Kidney epithelial cell (primary cell): Measurements from ENCODE around the gene DNAAF2. TPM values are rescaled to one million over a fixed set of nuclear protein-coding genes. Genes with fewer than 3 reads are reported as not detected.

Experiments used
- DNase-seq: peaks from one replicate; pipeline ENCODE4 v3.0.0-alpha.2; 2010; ENCODE audit warnings: low read depth
- H3K27me3 ChIP-seq: 2 replicates; pipeline ENCODE4 v1.6.0; 2011; ENCODE audit warnings: low read length; ENCODE audit not compliant: control insufficient read depth, insufficient read depth
- H3K36me3 ChIP-seq: 2 replicates; pipeline ENCODE4 v1.5.1; 2011; ENCODE audit warnings: low read length; ENCODE audit not compliant: control insufficient read depth, insufficient read depth
- H3K4me3 ChIP-seq: 2 replicates; pipeline ENCODE4 v1.5.1; 2011; ENCODE audit warnings: low read depth, mild to moderate bottlenecking, control low read depth, low read length
- total RNA-seq: library from RNA; depleted of rRNA; stranded (reverse); fragments of >200 nt; gene quantifications from 2 replicates; pipeline ENCODE4 v1.2.3, GENCODE V29; 2015
- TF ChIP-seq, protein P1 (sequence below): IDR thresholded peaks from 2 replicates; pipeline ENCODE4 v1.5.1; 2011; ENCODE audit warnings: mild to moderate bottlenecking, moderate library complexity, low read length, control low read depth, inconsistent platforms; ENCODE audit not compliant: insufficient read depth, poor library complexity, severe bottlenecking

Gene DNAAF2
- total RNA-seq, 1 donor from 2014 or later = 23.8 TPM

DNA sequence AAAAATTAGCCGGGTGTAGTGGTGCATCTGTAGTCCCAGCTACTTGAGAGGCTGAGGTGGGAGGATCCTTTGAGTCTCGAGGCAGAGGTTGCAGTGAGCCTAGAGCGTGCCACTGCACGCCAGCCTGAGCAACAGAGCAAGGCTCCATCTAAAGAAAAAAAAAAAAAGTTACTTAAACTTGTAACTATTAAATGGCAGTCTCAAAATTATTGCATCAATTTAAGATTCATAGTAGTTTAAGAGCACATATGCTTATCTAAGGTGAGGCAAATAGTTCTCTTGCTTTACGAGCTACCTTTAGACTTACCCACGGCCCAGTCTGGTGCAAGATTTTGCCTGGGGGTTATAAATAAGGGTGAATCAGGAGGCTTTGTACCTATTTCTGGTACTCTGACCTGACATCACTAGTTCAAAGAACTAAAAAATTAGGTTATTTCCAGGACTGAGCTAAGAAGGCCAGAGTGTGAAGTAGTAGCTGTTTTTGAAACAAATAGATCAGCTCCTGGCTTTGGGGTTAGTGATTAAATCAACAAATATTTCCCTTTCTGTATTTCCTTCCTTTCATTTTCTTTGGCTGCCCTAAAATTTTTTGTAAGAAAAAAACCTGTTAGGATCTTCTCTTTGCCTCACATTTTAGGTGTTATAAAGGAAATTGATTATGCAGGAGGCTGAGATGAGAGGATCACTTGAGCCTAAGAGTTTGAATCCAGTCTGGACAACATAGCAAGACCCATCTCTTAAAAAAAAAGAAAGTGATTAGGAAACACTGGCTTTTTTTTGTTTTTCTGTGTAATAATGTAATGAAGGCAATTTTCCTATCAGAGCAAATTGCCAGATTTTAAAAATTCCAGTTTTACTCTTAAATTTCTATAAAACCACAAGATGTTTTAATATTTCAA is 10.9 kb downstream of the DNAAF2 start:
- TF ChIP-seq, protein P1, sequence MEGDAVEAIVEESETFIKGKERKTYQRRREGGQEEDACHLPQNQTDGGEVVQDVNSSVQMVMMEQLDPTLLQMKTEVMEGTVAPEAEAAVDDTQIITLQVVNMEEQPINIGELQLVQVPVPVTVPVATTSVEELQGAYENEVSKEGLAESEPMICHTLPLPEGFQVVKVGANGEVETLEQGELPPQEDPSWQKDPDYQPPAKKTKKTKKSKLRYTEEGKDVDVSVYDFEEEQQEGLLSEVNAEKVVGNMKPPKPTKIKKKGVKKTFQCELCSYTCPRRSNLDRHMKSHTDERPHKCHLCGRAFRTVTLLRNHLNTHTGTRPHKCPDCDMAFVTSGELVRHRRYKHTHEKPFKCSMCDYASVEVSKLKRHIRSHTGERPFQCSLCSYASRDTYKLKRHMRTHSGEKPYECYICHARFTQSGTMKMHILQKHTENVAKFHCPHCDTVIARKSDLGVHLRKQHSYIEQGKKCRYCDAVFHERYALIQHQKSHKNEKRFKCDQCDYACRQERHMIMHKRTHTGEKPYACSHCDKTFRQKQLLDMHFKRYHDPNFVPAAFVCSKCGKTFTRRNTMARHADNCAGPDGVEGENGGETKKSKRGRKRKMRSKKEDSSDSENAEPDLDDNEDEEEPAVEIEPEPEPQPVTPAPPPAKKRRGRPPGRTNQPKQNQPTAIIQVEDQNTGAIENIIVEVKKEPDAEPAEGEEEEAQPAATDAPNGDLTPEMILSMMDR = no peak
- DNase-seq = no peak
- H3K36me3 ChIP-seq = no peaks in the 10 kb centered on the region
- no peak overlapping the region for H3K4me3 ChIP-seq
- no peaks in the 10 kb centered on the region for H3K27me3 ChIP-seq

- TF ChIP-seq, protein P1 = no peak
- H3K36me3 ChIP-seq = no peaks in the 10 kb centered on the region
- no peak overlapping the region for H3K4me3 ChIP-seq
- no peak for DNase-seq
- no peaks in the 10 kb centered on the region for H3K27me3 ChIP-seq
These were observed 11.7 kb downstream of the DNAAF2 start for GRCh38 chr14:49623387-49623786.

- TF ChIP-seq, protein P1 = no peak
- Histone ChIP-seq H3K27me3 (no peaks in the 10 kb centered on the region), H3K36me3 (no peaks in the 10 kb centered on the region), H3K4me3 (peak overlapping the region; percentile 93)
- DNase-seq = no peak
These were observed 12.9 kb downstream of the DNAAF2 start for GRCh38 chr14:49622022-49622607.

- no peak for DNase-seq
- Histone ChIP-seq H3K27me3 (no peaks in the 10 kb centered on the region), H3K4me3 (peak overlapping the region; percentile 93), H3K36me3 (no peaks in the 10 kb centered on the region)
- TF ChIP-seq, protein P1 = no peak
These were observed 13.7 kb downstream of the DNAAF2 start for GRCh38 chr14:49621114-49621881.

DNA sequence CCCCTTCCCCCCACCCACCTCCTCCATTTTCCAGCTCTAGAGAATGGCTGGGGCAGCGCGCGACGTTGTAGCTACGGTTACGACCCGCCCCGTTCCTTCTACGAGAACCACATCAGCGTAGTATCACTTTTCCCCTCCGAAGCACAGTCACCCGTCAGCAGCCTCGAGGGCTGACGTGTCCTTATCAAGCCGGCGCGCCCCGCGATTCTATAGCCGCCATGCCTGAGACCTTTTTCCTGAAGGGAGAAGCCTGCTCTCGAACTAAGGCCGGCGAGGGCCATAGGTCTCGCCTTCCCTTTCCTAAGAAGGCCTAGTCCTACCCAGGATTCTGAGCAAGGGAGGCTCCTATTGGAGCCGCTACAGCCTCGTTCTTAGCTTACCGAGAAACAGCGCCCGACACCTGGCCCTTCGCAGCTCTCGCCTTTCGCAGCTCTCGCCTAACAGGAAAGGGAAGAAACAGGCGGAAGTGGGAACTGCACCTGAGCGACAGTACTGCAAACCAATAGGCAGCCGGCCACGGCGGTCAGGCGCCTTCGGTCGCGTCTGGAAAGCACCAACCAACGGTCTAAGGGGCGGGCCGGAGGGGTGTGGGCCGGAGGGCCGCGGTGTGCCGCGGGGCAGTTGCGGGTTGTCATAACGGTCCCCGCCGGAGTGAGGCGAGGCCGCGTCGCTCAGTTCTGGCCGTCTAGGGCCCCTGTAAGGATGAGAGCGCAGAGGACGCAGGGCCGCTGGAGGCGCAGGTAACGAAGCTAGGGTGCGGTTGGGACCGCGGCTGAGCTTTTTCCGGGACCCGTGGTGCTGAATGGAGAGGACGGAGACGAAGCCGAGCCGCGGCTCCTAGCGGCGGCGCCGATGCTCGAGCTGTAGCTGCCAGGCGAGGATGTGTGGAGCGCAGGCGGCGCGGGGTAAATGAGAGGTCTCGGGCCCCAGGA is 14.6 kb downstream of the DNAAF2 start, which contains the start of the genes MGAT2 and RPL36AL:
MGAT2 (plus strand) TSS at position 618 of the 932 bp plus-strand sequence. CDS start 470 bp downstream, outside the sequence.
RPL36AL (minus strand) TSS at position 445 of the 932 bp plus-strand sequence. CDS start 1,522 bp downstream, outside the sequence.
- Histone ChIP-seq H3K27me3 (no peaks in the 10 kb centered on the region), H3K36me3 (no peaks in the 10 kb centered on the region), H3K4me3 (peak within 1 kb of the TSS; percentile 93)
- TF ChIP-seq, protein P1 = peak; percentile 41
- peak; percentile 91 for DNase-seq
